ENCODE results near the gene ME1. TPM values are rescaled to one million over a fixed set of nuclear protein-coding genes. Genes with fewer than 3 reads are reported as not detected.
"Not testable (repeated sequence)": the region's sequence is repeated elsewhere in the genome, so short reads cannot be mapped to it uniquely, and the experiment has no call there.

ME1 gene
- total RNA-seq, 1 donor = 39.7 TPM

- DNase-seq (ENCODE audit: low read depth) = no peak
- TF ChIP-seq CTCF (IDR thresholded peaks at IDR 0.05; ENCODE audit: insufficient read depth, low read depth, low read length) = no peak
- H3K4me3 ChIP-seq (ENCODE audit: low read depth, low read length) = no peak overlapping the region
Measured at GRCh38 chr6:83367104-83367503, 63.7 kb downstream of the ME1 start.

GRCh38 chr6:83365931-83366330 lies 64.9 kb downstream of the ME1 start:
- peak; percentile 69 for DNase-seq (ENCODE audit: low read depth)
- TF ChIP-seq CTCF (IDR thresholded peaks at IDR 0.05; ENCODE audit: insufficient read depth, low read depth, low read length) = no peak
- no peak overlapping the region for H3K4me3 ChIP-seq (ENCODE audit: low read depth, low read length)

DNA sequence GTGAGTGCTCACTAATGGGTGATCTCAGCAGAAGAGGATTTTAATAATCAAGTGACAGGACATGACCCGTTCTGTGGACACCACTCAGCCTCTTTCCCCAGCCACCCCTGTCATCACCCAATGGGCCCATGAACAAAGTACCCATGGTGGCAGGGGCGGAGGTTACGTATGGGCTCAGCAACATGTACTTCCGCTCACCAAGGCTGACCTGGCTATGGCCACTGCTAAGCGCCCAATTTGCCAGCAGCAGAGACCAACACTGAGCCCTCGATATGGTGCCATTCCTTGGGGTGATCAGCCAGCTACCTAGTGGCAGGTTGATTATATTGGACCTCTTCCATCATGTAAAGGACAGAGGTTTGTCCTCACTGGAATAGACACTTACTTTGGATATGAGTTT lies 68.5 kb downstream of the ME1 start:
- not testable (repeated sequence) for DNase-seq (ENCODE audit: low read depth)

DNA sequence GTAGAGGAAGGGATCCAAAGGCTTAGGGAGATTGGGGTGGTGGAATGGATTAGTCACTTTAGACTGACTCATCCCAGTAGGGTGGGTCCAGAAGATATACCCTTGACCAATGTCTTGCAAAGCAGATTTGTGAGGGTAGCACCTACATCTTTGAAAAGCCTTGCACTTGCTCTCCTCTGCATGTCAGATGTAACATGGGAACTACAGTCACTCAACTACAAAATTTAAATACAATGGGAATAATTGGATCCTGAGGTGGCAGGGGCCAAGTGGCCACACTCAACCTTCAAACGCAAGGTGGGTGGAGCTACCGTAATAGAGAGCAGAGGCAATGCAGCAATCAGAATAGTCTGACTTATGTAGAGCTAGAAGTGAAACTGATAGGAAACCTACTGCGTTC lies 71.2 kb downstream of the ME1 start:
- no peak for TF ChIP-seq CTCF (IDR thresholded peaks at IDR 0.05; ENCODE audit: insufficient read depth, low read depth, low read length)
- DNase-seq (ENCODE audit: low read depth) = no peak
- no peak overlapping the region for H3K4me3 ChIP-seq (ENCODE audit: low read depth, low read length)

More for the DNA sequence above, 68.5 kb downstream of the ME1 start:
- not testable (repeated sequence) for H3K4me3 ChIP-seq (ENCODE audit: low read depth, low read length)

DNA sequence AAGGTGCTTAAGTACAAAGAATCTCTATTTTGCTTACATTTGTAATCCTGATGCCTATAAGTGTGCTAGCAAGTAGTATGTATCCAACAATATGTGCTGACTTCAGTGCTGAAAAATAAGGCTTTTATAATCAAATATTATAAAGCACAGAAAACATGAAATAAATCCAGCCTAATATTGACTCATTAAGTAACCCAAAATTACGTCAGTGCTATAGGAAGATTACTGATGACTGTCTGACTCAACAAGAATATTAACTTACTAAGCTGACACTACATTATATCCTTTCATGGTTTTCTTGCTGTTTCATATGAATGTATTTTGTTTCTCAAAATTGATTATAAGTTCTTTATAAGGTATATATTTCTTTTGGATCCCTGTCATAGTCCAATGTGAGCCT lies 76.1 kb downstream of the ME1 start:
- DNase-seq (ENCODE audit: low read depth) = no peak
- no peak for TF ChIP-seq CTCF (IDR thresholded peaks at IDR 0.05; ENCODE audit: insufficient read depth, low read depth, low read length)

DNA sequence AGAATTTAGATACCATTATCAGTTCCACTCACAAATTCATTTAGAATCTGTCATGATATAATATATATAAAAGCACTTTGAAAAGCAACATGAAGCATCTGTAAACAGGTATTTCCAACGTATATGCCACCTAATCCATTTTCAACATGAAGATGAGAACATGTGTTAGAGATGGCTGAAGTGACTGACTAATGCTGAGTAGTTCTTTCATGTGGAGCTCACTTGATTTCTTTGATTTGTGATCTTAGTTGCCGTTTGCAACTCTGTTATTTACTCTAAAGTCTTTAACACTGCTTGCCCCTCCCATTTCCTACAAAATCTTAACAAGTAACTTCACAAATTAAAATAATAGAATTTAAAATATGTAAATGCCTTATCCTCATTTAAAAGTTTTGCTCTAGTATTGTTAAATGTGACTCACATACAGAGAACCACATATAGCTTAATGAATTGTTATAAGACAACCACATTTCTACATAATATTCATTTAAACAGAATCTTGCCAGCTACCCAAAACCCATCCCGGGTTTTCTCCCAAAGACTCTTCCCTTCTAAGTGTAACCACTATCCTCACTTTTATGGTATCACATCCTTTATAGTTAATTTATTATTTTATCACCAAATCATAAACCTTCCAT lies 78.3 kb downstream of the ME1 start:
- no peak overlapping the region for H3K4me3 ChIP-seq (ENCODE audit: low read depth, low read length)
- DNase-seq (ENCODE audit: low read depth) = no peak
- no peak for TF ChIP-seq CTCF (IDR thresholded peaks at IDR 0.05; ENCODE audit: insufficient read depth, low read depth, low read length)

More for the DNA sequence above, 76.1 kb downstream of the ME1 start:
- H3K4me3 ChIP-seq (ENCODE audit: low read depth, low read length) = no peak overlapping the region

DNA sequence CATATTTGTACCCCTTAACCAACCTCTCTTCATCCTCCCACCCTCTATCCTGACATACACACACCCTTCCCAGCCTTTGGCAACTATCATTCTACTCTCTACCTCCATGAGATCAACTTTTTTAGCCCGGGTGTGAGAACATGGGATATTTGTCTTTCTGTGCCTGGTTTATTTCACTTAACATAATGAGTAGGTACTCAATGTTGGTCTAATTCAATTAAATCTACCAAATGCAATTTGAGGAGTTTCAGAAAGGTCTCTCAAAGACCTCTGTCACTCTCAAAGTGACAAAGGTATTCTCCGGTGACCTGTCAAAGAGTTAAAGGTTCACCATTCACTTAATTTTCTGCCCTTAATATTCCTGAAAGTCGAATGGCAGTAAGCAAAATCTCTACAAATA lies 87.7 kb downstream of the ME1 start:
- no peak for DNase-seq (ENCODE audit: low read depth)
- no peak overlapping the region for H3K4me3 ChIP-seq (ENCODE audit: low read depth, low read length)
- TF ChIP-seq CTCF (IDR thresholded peaks at IDR 0.05; ENCODE audit: insufficient read depth, low read depth, low read length) = no peak
